GM18861 (cell line): ENCODE results near the gene PPWD1.
A peak's percentile ranks its signal among the peaks of the same experiment; 100 is the strongest.

ENCODE experiments used
- ATAC-seq: cut with Tn5 transposase; IDR thresholded peaks from one replicate; pipeline ENCODE4 v1.9.1; 2021; ENCODE audit not compliant: unreplicated experiment

PPWD1 gene

DNA sequence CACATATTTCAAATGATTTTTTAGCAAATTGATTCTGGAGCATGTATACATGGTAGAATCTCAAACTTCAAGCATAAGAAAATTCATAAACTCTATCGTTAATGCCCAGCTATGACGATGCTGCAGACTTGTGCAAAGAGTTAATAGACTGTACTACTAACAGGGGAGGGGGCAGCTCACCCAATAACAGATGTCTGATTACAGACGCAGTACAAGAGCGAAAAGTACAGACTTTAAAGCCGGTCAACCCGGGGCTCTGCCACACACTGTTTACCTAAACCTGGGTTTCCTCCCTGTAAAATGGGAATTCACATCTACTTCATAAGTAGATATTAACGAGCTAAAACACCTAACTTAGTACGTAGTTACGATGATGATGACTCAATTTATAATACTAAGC lies 60.4 kb downstream of the PPWD1 start:
- ATAC-seq, result no peak

DNA sequence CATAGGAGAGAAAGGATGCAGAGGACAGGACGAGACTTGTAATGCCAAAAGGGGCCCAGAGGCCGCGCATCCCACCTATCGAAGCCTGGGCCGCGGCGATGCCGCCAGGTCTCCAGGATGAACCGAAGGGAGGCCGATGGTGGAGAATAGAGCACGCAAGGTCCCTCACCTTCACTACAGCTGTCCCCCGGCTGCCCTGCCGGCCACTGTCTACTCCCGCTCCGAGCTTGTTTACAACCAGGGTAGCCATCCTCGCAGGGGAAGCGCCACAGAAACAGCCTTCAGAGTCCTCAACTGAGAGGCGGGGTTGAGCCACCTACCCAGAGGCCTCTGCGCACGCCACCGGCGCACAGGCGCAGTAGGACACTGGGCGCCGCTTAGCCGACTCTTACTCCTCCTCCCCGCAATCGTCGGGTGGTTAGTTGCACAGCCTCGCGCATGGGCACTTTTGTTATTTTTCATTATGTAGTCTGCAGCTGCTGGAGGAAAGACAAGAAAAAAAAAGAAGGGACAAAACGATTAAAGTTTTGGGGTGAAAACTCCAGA lies 61.0 kb downstream of the PPWD1 start, which contains the start of gene TRIM23:
TRIM23 (minus strand) TSS at position 309 of the 546 bp plus-strand sequence; CDS start at position 250, 59 bp downstream.
- ATAC-seq, result peak; percentile 90

DNA sequence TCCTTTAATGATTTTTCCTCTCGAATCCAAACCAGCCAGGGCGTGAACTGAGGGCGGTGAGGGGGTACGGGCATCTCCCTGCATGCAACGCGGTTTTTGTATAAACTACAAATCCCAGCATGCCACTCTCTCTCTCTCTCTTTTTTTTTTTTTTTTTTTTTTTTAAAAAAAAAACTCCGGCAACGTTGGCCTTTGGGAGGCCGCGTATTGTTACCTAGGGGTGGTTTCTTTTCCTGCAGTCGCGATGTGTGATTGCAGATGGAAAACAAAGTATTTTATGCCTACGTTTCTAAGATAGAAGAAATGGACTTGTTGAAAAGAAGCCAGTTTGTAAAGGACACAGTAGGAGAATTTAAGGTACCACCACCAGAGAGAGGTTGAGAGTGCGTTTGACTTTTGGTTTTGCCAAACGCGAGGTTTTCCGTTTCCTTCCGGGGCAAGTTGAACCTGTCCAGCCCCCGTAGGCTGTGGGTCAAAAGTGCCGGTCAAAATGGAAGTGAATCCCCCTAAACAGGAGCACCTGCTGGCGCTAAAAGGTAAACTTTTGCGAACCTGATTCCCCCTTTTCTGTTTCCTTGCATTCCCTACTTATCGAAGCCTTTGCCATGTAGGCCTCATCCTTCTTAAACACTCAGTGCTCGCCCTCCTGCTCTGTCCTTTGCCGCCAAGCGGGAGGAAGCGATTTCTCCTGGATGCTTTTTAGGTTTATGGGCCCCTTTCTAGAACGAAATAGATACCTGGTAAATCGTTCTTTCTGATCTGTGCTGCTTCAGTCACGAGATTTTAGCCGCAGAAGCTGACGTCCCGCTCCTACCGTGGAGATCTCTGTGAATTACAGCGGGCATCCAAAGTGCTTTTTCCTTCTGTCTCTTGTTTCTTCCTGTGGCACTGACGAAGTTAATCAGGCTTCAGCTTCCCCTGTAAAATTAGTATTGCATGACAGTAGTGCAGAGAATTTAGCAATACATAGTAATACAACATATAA lies 61.8 kb downstream of the PPWD1 start, which contains the start of the genes SHLD3 and TRAPPC13:
SHLD3 (plus strand) TSS at position 457 of the 985 bp plus-strand sequence. CDS start 4,561 bp downstream, outside the sequence.
TRAPPC13 (plus strand) TSS at position 457 of the 985 bp plus-strand sequence; CDS start at position 491, 34 bp downstream.
- ATAC-seq, result peak; percentile 48

DNA sequence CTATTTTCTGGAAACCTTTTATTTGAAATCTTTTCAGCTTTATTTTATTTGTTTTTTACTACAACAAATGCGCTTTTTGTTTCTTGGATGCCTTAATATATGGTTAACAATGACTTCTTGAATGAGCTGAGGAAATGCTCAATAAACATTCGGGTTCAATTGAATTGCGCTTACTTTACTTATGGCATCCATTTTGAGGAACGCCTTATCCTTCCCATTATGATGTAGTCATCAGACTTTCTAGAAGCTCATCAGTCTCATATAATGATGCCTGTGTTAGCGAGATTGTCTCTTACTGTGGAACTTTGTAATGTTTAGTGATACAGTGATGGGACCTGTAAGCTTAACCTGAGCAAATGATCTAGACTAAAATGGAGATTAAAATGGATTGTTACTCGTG lies 62.6 kb downstream of the PPWD1 start:
- no peak for ATAC-seq

DNA sequence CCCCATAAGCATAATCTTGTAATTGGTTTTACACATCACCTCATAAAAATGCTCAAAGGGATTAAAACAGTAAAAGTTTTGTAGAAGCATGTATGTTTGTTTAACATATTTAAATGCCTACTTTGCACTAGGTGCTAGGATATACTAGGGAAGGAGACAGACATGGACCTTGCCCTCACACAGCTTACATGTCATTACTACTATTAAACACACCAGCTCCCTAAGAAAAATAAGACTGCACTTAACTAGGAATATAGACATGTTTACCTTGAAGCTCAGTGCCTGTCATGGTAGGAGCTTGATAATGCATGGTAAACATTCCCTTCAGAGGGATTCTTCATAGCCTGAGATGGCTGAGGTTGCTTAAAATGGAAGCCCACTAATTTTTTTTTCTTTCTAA lies 67.9 kb downstream of the PPWD1 start:
- no peak for ATAC-seq
